Activated CD8-positive, alpha-beta memory T cell treated with anti-CD3 and anti-CD28 coated beads, Interleukin-2, amount 50 U/mL, for 4 hours (primary cell): ENCODE measurements around the gene SEPHS1.
A peak's percentile ranks its signal among the peaks of the same experiment; 100 is the strongest.
"Not testable (repeated sequence)": the region's sequence is repeated elsewhere in the genome, so short reads cannot be mapped to it uniquely, and the experiment has no call there.

Experiments
- DNase-seq: peaks from one replicate; pipeline ENCODE4 v3.0.0-alpha.2; 2020

Gene SEPHS1

DNA sequence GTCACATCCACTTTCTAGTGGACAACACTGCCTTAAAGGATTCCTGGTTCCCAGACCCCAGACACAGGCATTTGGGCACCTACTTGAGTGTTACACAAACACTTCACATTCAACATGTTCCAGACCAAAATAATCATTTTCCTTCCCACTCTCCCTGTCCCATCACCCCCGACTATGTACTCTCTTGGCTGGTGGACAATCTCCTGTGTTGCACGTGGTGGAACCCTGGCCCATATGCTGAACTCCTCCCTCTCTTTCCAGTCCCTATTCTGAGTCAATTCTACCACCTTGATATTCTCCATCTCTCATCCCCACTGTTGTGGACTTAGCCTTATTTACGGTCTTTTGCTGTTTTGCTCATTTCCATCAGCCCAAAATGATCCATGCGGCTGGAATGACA, 8.3 kb upstream of the SEPHS1 start:
- DNase-seq: no peak

DNA sequence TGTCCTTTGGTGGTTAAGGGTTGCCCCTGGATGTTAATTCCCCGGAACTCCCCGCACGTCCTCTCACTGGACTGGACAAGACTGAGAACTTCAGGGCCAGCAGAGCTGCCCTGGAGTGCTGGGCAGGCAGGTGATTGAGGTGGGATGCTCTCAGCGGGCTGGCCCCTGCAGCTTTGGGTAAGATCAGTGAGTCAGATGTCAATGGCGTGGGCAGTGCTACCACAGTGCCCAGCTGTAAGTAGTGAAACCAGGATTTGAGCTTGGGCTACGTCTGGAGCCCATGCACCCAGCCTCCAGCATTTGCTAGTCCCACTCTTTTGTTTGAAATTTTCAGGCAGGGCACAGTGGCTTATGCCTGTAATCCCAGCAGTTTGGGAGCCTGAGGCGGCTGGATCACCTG, 6.7 kb upstream of the SEPHS1 start:
- no peak for DNase-seq

DNA sequence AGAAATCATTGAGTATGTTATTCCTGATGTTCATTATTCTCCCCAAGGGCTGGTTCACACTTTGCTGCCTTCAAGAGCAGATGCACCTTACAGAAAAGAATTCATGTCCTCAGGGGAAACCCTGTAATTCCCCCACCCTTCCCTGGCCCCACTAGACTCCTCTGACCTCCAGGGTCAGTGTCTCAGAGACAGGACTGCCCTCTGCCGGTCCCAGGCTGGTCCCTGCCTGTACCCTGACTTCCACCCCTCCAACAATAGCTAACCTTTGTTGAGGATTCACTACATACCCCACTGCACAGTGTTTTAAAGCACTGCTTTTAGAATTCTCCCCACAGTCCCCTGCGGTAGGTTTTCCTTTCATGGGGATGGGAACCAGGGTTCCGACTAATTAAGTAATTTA, 4.4 kb upstream of the SEPHS1 start:
- no peak for DNase-seq

DNA sequence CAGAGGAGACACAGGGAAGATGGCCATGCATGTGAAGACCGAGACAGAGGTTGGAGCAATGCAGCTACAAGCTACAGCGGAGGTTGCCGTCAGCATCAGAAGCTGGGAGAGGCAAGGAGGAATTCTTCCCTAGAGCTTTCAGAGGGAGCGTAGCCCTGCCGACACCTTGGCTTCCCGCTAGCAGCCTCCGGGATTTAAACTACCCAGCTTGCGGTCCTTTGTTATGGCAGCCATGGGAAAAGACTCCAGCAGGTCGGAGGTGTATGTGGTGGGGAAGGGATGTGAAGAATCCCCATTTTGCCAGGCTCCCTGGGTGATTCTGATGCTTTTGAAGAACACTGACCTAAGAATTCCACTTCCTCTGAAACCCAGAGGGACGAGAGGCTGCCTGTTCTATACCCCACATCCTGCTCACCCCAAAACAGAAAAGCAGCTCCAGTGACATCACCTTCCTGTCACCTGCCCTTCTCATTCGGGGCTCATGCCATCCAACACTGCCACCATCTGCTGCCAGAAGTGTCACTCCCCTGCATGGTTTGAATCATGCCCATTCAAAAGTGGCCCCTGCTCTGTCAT, 3.3 kb upstream of the SEPHS1 start:
- peak; percentile 28 for DNase-seq

DNA sequence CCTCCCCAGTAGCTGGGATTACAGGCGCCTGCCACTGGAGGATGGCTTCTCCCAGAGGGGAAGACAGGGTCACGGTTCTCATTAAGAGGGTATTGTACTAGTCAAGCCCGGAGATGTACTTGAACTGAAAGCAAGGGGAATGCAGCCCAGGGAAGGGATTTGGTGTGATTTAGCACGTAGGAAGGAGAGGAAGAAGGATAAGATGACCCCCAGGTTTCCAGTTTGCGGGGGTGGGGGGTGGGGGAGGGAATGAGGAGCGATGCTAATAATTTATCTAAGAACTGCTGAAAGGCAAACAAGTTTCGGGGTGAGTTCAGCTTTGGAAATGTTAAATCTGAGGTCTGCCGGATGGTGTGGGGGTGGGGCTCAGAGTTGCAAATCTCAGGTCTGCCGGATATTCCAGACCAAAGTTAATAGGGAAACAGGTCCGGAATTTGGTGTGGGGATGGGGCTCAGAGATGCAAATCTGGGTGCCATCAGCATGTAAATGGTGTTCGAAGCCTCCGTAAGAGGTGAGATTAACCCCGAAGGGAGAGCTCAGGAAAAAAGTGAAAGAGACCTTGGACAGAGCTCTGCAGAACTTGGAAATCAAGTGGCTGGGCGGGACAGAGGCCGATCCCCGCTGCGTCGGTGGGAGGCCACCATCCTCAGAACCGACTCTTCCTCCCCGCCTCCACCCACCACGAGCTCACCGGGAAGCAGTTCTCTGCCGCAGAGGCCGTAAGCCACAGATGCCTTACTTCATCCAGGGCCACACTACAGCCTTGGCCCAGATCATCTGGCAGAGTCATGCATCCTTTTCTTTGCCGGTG, 1.6 kb upstream of the SEPHS1 start:
- DNase-seq: no peak

DNA sequence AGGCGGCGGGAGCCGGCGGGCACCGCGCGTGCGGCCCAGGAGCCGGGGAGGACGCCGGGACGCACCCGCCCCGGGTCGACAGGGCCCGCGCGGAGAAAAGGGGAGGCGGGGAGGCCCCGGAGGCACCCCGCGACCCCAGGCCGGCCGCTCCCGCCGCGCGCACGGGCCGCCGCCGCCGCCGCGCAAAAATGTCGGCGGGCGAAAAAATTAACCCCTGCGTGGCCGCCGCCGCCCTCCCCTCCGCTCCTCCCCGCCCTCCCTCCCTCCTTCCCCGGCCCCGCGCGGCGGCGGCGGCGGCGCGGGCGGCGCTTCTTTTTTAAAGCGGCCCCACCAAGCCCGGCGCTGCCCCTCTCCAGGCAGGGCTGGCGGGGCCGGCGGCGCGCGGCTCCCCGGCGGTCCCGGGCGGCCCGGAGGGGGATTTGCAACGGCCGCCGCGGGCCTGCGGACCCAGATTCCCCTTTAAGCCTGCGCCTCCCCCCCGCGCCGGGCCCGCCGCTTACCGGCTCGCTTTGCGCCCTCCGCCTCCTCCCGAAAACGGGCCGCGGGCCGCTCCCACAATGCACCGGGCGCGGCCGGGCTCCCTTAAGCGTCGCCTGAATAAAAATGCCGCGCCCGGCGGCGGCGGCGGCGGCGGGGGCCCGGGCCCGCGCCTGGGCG, 465 bp downstream of the SEPHS1 start:
- peak; percentile 79 for DNase-seq

DNA sequence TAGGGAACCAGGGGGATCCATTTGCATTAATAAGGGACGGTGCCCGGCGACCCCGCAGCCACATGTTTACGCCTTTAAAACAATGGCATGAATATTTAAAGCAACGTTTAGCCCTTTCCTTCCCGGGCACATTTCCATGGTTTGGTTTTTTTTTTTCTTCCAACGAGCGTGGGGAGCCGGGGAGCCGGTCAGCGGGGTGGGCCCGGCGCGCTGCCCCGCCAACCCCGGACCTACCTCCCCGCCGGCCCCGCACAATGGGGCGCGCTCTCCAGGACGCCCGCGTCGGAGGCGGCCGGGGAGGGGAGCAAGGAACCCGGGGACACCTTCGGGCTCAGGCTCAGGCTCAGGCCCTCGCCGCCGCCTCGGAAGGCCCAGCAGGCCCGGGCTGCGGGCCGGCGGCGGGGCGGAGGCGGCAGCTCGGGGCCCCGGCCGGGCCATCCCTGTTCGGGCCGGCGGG, 1.0 kb downstream of the SEPHS1 start:
- DNase-seq: no peak

DNA sequence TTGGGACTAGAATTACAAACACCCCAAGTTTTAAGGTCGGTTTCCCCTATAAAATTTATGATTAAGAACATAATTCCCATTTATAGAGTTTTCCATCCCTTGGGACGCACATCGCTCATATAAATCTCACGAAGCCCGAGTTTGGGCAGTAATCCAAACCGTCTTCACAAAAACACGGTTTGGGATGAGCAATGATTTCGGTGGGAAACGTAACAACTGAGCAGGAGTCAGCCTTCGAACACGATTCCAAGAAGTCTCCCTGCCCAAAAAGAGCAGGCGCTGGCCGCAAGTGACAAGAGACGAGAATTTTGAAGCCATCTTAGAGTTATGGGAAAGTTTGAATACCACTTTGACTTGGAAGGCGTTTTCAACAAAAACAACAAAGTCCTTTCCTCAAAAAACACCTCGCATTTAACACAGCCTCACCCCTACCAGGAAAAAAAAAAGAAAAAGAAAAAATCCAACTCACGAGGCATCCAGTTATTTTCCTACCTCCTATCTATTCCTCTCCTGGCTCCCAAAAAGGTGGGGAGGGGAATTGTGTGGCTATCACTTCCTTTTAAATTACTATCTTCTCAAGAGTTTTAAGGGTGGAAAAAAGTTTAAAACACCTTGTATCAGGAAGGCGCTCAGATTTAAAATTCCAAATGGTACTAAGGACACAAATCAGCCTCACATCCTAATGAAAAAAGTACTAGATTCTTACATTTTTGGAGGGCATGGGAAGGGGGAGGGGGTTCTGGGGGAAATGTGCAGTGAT, 1.6 kb downstream of the SEPHS1 start:
- no peak for DNase-seq

DNA sequence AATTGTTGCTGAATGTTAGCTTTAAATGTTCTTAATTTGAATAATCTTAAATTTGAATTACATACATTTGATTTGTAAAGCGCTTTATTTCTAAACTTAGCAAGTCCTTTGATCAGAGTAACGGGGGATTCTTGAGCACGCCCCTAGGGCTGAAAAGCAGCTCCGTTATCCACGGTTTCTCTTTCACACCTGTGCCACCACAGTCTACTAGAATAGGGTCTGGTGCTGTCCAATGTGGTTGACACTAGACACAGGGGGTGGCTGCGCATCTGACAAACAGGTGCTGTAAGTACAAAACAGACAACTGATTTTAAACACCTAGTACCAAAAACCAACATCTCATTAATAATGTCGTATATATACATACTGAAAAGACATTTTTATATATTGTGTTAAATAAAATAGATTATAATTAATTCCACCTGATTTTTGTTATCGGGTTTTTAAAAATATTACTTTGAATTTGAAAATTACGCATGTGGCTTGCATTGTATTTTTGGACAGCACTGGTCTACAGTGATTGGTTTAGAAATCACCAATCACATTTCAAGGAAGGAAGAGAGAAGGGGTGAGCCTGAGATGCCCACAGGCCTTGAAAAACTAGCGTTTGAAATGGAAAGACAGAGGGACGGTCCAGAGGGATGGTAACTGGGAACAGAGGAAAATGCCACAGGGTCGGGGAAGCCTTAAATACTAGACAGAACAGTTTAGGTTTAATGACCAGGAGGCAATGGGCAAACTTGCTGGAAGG, 7.3 kb downstream of the SEPHS1 start:
- DNase-seq: peak; percentile 24

DNA sequence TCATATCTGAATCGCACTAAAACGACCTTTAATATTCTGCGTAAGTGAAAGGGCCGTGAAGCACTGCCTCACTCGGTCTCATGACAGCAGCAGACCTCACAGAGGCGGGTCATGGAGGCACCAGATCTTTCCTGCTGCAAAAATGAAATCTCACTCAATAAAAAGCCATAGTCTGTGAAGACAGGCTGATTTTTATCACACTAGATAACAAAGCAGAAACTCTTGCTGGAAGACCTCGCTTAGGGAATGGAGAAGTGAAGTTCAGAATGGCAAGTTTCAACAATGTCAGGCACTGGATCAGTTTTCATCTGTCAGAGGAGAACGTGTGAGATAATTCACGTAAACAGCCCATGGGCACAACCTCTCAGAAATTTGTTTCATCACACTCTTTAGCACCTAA, 8.0 kb downstream of the SEPHS1 start:
- DNase-seq: no peak

DNA sequence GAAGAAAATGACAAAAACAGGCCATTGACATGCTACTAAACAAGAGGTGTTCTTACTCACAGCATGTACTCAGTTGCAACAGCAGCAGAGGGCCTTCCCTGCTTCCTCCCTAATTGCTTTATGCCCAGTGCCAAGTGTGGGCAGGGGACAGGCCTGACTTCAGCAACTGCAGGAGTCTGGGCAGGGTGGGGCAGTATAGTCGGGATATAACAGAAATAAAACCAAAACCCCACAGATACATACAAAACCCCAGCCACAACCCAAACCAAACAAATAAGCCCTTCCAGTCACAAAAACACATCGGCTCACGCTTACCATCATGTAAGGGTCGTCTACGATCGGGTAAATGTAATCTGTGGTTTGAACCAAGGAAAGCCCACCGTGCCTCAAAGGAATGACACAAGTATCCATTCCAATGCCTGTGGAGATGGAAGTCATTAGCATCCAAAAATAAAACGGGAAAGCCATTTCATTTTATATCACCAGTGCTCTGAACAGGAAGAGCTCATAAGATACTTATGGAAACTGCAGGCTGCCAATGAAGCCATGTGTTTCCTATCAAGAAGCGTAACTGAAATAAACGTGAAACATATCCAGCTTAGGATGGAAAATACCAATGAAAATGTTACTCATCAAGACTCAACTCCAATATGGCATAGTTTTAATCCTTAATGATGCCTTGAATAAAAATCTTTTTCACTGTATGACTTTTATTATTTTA, 9.5 kb downstream of the SEPHS1 start:
- no peak for DNase-seq

DNA sequence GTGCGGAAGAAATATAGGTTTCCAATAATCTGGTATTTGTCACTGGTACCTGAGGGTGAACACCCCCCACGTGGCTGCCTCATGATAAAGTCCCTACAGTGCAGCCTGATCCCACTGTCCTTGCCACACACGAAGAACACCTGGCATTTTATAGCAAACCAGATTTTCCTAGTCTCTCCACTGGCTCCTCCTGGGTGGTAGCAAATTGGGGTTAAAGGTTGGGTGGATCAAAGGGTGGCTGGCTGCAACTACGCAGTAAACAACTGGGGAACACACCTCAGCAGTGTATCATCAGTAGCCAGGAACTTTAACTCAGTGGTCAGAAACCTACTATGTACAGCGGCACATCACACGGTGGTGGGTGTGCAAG, 10.3 kb downstream of the SEPHS1 start:
- DNase-seq: no peak

DNA sequence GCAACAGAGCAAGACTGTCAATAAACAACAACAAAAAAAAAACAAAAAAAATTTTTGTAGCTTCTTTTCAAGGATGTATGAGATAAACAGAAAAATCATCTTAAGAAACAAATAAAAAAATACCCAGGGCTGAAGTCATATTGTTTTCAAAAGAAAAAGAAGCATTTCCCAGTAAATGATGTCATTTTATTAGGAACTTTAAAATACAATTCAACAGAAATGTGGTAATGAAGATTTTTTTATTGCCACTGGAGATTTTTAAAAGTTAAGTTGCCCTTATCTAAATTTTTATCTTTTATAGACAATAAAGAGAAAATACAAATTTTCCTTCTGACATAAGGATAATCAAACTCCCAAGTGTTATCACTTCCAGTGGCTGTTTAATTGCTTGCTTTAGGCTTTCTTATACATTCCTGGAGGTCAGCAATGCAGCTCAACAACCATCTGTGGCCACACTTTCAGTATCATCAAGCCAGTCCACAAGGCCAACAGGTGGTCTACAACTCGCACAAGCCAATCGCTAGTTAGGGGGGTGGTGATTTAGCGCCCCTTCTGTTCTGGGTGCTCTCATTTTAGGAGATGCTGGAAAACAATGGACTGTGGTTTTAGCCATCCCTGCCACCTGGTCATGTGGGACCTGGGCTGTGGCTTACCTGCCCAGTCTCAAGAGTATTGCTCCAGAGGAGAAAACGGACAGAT, 10.8 kb downstream of the SEPHS1 start:
- DNase-seq: no peak

DNA sequence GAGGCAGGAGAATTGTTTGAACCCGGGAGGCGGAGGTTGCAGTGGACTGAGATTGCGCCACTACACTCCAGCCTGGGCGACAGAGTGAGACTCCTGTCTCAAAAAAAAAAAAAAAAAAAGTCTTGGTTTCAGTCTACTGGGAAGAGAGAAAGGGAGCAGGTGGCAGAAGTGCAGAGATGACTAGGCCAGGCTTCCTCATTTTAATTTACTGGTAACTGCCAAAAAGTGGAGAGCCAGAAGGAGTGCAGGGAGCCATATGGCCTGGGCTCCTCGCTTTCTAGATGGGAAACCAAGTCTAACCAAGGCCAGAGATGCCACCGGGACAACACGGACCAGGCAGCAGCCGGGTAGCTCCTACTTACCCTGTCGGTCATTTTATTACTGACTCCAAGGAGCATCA, 12.2 kb downstream of the SEPHS1 start:
- no peak for DNase-seq

DNA sequence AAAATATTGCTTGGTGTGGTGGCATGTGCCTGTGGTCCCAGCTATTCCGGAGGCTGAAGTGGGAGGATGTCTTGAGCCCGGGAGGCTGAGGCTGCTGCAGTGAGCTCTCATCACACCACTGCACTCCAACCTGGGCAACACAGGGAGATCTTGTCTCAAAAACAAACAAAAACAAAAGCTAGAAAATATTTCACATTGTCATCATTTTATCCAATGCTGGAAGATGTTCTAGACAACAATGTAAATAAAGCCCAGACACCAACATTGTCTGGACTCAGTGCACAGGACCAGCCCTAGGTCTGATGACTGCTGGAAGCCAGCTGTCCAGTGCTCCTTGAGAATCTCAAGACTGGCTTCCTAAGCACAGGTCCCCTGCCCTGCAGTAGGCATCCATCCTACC, 13.5 kb downstream of the SEPHS1 start:
- DNase-seq: no peak

DNA sequence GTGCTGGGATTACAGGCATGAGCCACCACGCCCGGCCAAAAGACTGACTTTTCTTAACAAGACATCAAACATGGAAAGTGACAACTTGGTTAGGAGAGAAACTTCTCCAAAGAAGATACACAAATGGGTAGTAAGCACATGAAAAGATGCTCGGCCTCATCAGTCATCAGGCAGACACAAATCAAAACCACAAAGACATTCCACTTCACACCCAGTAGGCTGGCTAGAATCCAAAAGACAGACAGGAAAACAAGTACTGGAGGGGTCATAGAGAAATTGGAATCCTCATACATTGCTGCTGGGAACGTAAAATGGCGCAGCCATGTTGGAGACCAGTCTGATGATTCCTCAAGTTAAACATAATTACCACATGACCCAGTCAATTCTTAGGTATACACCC, 16.4 kb downstream of the SEPHS1 start:
- DNase-seq: no peak

DNA sequence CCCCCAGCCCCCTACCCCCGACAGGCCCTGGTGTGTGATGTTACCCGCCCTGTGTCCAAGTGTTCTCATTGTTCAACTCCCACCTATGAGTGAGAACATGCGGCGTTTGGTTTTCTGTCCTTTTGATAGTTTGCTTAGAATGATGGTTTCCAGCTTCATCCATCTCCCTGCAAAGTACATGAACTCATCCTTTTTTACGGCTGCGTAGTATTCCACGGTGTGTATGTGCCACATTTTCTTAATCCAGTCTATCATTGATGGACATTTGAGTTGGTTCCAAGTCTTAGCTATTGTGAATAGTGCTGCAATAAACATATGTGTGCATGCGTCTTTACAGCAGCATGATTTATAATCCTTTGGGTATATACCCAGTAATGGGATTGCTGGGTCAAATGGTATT, 17.1 kb downstream of the SEPHS1 start:
- DNase-seq: not testable (repeated sequence)

DNA sequence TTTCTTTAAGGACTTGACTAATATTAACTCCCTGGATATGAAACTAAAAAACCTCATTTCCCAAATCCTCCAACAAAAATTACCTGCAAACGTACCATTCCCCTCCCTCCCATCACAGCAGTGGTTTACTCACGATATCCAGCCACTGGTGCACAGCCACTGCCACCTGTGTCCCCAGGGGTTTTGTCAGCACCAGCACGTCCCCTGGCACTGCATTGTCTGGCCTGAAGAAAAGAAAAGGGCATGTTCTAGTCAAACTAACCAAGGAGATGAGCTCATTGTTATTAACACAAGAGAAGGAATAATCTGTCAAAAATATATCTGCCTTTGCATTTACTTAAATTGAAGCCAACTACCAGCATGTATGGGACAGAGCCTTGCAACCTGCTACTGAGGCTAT, 18.5 kb downstream of the SEPHS1 start:
- no peak for DNase-seq

DNA sequence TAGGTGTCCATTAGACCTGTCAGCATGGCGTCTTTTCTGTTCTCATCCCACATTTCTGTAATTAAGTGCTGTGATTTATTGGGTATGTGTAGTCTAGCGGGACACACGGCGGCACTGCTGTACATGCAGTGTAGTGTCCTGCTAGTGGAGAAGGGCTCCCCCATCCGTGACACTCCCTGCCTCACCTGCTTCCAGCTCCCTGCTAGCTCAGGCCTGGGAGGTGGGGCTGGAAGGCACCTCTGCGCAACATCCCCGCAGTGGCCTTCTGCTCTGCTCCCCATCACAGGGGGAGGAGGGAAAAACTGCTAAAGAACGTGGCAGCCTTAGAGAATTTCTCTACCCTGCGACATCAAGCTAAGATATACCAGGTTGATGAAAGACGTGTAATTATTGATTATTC, 19.5 kb downstream of the SEPHS1 start:
- DNase-seq: no peak

DNA sequence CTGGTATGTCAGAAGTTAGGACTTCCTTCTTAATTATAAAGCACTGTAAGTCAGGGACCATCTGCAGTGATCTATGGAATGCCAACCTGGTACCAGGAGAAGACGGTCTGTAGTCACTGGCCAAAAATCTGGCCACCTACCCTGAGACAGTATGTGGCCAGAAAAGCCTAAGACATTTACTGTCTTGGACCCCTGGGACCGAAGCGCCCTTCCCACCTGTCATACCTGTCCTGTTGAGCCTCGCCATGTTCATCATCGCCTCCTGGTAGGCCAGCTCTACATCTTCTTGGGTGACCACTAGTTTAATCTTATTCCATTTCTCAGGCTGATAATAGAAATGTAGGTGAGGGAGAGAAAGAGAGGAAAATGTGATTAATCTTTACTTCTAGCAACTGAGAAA, 20.0 kb downstream of the SEPHS1 start:
- no peak for DNase-seq

DNA sequence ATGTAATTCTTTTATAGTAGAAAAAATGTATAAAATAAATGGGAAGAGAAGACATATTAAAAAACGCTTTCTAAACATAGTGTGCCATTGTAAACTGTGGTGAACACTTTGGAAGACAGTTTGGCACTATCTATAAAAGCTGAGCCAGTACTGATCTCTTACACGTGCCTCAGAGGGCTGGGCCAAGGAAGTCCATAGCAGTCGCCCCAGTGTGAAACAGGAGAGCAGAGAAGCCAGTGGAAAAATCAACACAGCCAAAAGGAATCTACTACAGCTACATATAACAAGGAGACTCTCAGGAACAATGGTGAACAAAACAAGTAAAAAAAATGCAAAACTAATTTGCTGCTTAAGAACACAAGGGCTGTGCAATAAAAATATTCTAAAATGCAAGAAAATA, 20.6 kb downstream of the SEPHS1 start:
- no peak for DNase-seq
